ENCODE results near the gene RAB6B. TPM values are rescaled to one million over a fixed set of nuclear protein-coding genes. Genes with fewer than 3 reads are reported as not detected.

Gene RAB6B
- total RNA-seq, 2 donors from 2014 or later, result 2.2 to 3.0 TPM

GRCh38 chr3:133830071-133830470, 65.6 kb downstream of the RAB6B start:
- no peak overlapping the region for H3K9ac ChIP-seq (ENCODE audit: extremely low read depth, low read length, poor library complexity, severe bottlenecking)
- no peaks in the 10 kb centered on the region for H3K4me1 Mint-ChIP-seq

GRCh38 chr3:133829310-133829707, 66.4 kb downstream of the RAB6B start:
- no peak overlapping the region for H3K4me3 ChIP-seq (ENCODE audit: low read length)
- H3K4me1 Mint-ChIP-seq, result no peaks in the 10 kb centered on the region
- no peak overlapping the region for H3K27ac Mint-ChIP-seq
- 90 to 95% methylated on average over 2 to 3 of the region's 3 CpGs for whole genome bisulfite sequencing, 2 experiments (ENCODE audit: insufficient coverage in 1 of 2, insufficient read length in 1 of 2)
- DNase-seq, result no peak
- H3K4me1 ChIP-seq (ENCODE audit: control insufficient read depth, insufficient read depth, low read length), result no peaks in the 10 kb centered on the region
- no peaks in the 10 kb centered on the region for H3K9me3 Mint-ChIP-seq
- H3K27me3 Mint-ChIP-seq (ENCODE audit: insufficient read depth), result no peaks in the 10 kb centered on the region
- H3K27ac ChIP-seq (ENCODE audit: low read depth, low read length), result no peak overlapping the region
- no peak overlapping the region for H3K4me3 Mint-ChIP-seq
- H3K36me3 Mint-ChIP-seq (ENCODE audit: low read depth), result no peaks in the 10 kb centered on the region
- H3K36me3 ChIP-seq (ENCODE audit: control insufficient read depth, insufficient read depth, low read length), result no peaks in the 10 kb centered on the region
- no peaks in the 10 kb centered on the region for H3K27me3 ChIP-seq (ENCODE audit: control insufficient read depth, insufficient read depth, low read length, poor library complexity, severe bottlenecking)
- no peak overlapping the region for H3K9ac ChIP-seq (ENCODE audit: extremely low read depth, low read length, poor library complexity, severe bottlenecking)
- no peaks in the 10 kb centered on the region for H3K9me3 ChIP-seq (ENCODE audit: control insufficient read depth, low read length)
- TF ChIP-seq CTCF (conservative IDR thresholded peaks at IDR 0.05), result no peak

More at GRCh38 chr3:133830071-133830470, 65.6 kb downstream of the RAB6B start:
- WGBS, 2 experiments (ENCODE audit: insufficient coverage in 1 of 2, insufficient read length in 1 of 2), result 84 to 87% methylated on average over 2 to 3 of the region's 3 CpGs
- H3K4me1 ChIP-seq (ENCODE audit: control insufficient read depth, insufficient read depth, low read length), result no peaks in the 10 kb centered on the region
- H3K27ac ChIP-seq (ENCODE audit: low read depth, low read length), result no peak overlapping the region
- Mint-ChIP-seq H3K36me3 (ENCODE audit: low read depth) (no peaks in the 10 kb centered on the region), H3K4me3 (no peak overlapping the region), H3K27ac (no peak overlapping the region), H3K9me3 (no peaks in the 10 kb centered on the region), H3K27me3 (ENCODE audit: insufficient read depth) (no peaks in the 10 kb centered on the region)
- no peak overlapping the region for H3K4me3 ChIP-seq (ENCODE audit: low read length)
- no peak for TF ChIP-seq CTCF (conservative IDR thresholded peaks at IDR 0.05)
- DNase-seq, result no peak
- no peaks in the 10 kb centered on the region for H3K36me3 ChIP-seq (ENCODE audit: control insufficient read depth, insufficient read depth, low read length)
- H3K9me3 ChIP-seq (ENCODE audit: control insufficient read depth, low read length), result no peaks in the 10 kb centered on the region
- no peaks in the 10 kb centered on the region for H3K27me3 ChIP-seq (ENCODE audit: control insufficient read depth, insufficient read depth, low read length, poor library complexity, severe bottlenecking)

DNA sequence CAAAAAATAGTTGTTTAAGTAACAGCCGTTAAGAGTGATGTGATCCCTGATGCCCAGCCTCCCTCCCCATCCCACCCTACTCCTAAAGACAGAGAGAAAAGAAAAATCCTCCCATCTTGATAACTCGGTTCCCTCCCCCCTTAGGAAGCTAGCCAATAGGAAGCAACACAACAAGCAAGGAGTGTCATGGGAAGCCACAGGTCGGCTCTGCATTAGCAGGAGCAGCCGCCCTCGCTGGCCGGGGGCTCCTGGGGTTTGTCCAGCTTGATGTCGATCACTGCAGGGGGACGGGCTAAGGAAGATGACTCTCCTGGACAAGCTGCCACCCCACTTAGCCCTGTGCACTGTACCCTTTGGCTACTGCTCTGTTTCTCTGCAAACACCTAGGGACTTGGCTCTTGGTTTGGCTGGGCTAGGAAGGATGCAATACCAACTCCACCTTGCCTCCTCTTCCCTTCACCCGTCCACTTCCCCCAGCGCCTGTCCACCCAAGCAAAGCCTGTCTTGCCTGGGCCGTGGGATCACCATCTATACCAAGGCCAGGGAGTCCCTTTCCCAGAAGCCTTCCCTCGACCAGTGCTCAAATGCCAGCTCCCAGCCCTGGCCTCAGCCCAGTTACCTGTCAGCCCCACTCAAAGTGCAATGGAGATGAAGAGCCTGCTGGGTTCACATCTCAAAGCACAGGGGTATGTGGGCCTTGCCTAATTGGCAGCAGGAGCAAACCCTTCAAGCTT, 66.9 kb downstream of the RAB6B start:
- H3K36me3 ChIP-seq (ENCODE audit: control insufficient read depth, insufficient read depth, low read length), result no peaks in the 10 kb centered on the region
- Mint-ChIP-seq H3K4me3 (no peak overlapping the region), H3K27me3 (ENCODE audit: insufficient read depth) (no peaks in the 10 kb centered on the region), H3K36me3 (ENCODE audit: low read depth) (peaks cover 6% of the 10 kb centered on the region), H3K4me1 (no peaks in the 10 kb centered on the region), H3K9me3 (no peaks in the 10 kb centered on the region), H3K27ac (no peak overlapping the region)
- no peaks in the 10 kb centered on the region for H3K27me3 ChIP-seq (ENCODE audit: control insufficient read depth, insufficient read depth, low read length, poor library complexity, severe bottlenecking)
- H3K27ac ChIP-seq (ENCODE audit: low read depth, low read length), result no peak overlapping the region
- TF ChIP-seq CTCF (conservative IDR thresholded peaks at IDR 0.05), result no peak
- no peak overlapping the region for H3K9ac ChIP-seq (ENCODE audit: extremely low read depth, low read length, poor library complexity, severe bottlenecking)
- H3K9me3 ChIP-seq (ENCODE audit: control insufficient read depth, low read length), result no peaks in the 10 kb centered on the region
- no peaks in the 10 kb centered on the region for H3K4me1 ChIP-seq (ENCODE audit: control insufficient read depth, insufficient read depth, low read length)
- DNase-seq, result peak; percentile 77
- H3K4me3 ChIP-seq (ENCODE audit: low read length), result no peak overlapping the region
- 80 to 88% methylated on average over 5 to 12 of the region's 12 CpGs for WGBS, 2 experiments (ENCODE audit: insufficient coverage in 1 of 2, insufficient read length in 1 of 2)

All from endodermal cell (in vitro differentiated cells).